Epidermal melanocyte (primary cell): ENCODE results near the gene KRT86.
"Not testable (repeated sequence)": the region's sequence is repeated elsewhere in the genome, so short reads cannot be mapped to it uniquely, and the experiment has no call there.

ENCODE experiments used
- DNase-seq: peaks from one replicate; pipeline ENCODE4 v3.0.0; 2011; ENCODE audit warnings: low spot score; ENCODE audit not compliant: insufficient read length

Gene KRT86

GRCh38 chr12:52313926-52314325 is 39.5 kb downstream of the KRT86 start:
- no peak for DNase-seq

GRCh38 chr12:52314511-52314910 is 40.1 kb downstream of the KRT86 start:
- no peak for DNase-seq

- DNase-seq, result not testable (repeated sequence)
Measured at GRCh38 chr12:52315721-52316120, 41.3 kb downstream of the KRT86 start.

DNA sequence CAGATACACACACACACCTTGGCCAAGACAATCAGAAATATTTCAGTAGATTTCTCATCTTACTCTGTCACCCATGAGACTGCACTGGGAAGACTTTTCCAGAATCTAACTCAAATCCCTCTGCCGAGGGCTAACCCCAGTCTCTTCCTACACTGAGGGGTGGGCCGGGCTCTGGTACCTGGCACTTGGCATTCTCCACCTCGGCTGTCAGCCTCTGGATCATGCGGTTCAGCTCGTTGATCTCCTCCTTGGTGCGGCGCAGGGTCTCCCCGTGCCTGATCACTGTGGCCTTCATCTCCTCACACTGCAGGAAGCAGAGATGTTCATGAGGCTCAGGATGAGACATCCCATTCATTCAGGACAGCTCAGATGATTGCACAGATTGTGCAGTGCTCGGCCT is 41.8 kb downstream of the KRT86 start:
- no peak for DNase-seq

DNA sequence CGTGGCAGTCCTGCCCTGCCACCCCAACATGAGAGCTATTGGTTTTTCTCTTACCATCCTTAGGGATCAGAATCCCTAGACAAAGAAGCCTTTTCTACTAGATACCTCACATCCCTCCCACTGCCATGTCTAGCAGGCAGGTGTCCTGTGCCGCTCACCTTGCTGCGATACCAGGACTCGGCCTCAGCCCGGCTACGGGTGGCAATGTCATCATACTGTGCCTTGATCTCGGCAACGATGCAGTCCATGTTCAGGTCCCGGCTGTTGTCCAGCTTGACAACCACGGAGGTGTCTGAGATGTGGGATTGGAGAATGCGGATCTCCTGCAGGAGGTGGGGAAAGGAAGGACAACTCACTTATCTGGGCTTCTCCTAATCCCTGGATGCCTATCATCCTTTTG is 42.3 kb downstream of the KRT86 start:
- DNase-seq, result no peak

DNA sequence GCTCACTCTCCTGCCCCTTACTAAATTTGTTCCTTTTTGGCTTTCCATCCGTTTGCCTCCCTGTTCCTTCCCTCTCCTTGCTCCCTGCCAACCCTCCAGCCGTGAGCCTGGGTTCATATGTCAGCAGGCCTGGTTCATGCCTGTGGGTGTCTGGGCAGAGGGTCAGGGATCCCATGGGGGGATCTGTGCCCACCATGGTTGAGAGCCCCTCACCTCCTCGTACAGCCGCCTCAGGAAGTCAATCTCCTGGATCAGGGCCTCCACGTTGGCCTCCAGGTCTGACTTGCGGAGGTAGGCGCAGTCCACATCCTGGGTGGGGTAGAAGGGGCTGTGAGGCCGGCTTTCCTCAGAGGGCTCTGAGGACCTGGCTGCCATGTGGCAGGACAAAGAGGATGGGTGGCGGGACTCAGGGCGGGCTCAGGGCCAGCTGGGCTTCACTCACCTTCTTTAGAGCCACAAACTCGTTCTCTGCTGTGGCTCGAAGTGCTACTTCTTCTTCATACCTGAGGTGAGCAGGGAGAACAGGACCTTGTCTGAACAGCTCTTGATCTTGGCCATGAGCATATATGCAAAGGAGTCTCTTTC is 43.1 kb downstream of the KRT86 start:
- DNase-seq, result no peak

DNA sequence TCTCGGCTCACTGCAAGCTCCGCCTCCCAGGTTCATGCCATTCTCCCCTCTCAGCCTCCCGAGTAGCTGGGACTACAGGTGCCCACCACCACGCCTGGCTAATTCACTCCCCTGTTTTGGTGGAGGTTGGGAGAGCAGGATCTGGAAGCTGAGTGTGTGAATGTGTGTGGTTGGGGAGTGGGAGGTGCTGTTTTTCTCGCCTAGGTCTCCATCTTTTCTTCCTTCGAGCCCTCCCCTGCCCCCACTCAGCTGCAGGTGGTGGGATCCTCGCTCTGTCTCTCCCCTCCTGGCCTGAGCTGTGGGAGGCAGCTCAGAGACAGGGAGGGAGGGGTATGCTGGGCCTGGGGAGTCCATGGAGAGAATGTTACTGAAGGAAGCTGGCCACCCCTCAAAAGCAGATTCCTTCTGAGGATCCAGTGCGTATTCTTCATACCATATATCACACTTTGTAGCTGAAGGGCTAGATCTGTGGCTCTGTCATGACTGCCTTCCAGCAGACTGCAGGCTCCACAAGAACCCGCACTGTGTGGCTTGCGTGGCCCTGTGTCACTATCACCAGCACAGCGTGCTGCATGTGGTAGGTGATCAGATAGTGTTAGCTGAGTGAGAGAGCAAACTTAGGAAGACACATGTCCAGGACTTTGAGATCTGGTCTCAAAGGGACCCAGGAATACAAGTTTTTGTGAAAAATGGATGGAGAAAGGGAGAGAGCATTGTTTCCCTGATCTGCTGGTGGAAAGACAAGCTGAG is 44.0 kb downstream of the KRT86 start:
- DNase-seq, result no peak

- DNase-seq, result no peak
Measured at GRCh38 chr12:52319097-52319496, 44.7 kb downstream of the KRT86 start.

GRCh38 chr12:52320784-52321400 is 46.4 kb downstream of the KRT86 start, which contains the start of gene KRT83:
Gene KRT83 (minus strand): TSS chr12:52321398. CDS start chr12:52321335, 63 bp downstream.
- DNase-seq, result no peak

DNA sequence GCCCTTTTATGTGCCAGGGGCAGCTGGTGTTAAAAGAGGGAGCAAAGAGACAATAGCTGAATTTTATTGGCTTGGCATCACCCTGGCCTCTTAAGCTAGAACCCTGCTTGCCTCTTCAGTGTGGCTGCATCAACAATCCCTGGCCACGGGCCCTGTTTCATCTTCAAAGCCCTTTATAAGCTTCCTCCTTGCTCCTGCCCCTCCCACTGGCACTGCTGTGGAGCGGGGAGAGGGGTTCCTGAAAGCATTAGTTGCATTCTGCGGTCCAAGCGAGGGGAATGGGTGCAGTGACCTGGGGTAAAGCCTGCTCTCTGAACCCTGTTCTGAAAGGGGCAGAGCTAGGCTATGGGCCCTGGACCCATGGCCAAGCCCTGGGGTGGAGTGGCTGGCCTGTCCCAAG is 47.0 kb downstream of the KRT86 start:
- no peak for DNase-seq

DNA sequence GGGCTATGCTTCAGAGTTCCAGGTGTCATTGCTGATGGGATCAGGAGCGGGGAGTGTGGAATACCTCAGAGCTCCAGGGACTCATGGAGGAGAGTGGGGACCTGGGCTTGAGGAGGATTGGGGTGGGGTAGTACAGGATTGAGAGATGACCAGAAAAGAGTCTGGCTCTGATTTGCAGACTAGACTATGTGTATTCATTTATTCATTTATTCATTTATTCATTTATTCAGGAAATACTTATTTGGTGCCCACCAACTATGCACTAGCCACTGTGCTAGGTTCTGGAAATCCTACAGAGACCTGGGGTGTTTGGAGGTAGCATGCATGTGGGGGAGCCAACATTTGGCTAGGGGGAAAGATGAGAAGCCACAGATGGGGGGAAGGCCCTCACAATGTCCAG is 47.6 kb downstream of the KRT86 start:
- no peak for DNase-seq

GRCh38 chr12:52323001-52323400 is 48.6 kb downstream of the KRT86 start:
- no peak for DNase-seq

GRCh38 chr12:52323416-52324152 is 49.1 kb downstream of the KRT86 start:
- no peak for DNase-seq

DNA sequence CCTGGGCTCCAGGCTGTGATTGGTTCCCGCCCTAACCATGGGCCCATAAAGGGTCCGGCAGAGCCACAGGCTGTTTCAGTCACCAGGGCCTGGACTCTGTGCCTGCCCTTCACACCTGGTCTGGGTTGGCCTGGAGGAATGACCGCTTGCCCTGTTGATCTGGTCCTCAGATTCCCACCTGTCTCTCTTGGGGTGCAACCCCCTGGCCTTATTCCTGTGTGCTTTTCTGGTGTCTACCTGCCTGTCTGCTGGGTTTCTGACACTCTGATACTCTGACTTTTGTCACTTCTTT is 49.7 kb downstream of the KRT86 start:
- DNase-seq, result no peak

GRCh38 chr12:52327052-52327829 is 52.8 kb downstream of the KRT86 start:
- DNase-seq, result peak; percentile 98

DNA sequence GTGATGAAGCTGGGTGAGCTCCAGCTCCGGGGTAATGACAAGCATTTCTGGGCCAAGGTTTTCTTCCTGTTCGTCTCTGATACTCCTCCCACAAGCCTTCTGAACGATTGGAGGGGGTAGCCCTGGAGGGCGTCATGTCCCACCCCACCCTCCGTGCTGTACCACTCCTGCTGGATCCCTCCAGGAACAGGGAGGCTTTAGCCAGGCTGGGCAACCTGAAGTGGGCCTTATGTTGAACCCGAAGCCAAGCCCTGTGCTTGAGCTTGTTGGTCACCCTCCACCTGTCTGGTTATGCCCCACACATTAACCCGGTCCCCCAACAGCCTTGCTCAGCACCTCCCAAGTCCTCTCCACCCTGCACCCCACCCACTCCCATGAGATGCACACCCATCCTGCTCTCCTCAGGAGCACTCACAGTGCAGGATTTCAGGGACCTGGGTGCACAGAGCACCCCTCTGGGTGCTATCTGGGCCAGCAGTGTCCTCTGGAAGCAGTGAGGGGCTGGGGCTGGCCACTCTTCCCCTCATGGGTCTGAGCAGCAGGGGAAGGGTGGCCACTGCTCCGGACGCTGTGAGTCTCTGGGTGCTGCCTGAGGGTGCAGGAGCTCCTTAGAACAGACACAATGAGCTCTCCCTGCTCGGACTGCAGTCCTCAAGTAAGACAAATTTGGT is 53.5 kb downstream of the KRT86 start:
- no peak for DNase-seq

DNA sequence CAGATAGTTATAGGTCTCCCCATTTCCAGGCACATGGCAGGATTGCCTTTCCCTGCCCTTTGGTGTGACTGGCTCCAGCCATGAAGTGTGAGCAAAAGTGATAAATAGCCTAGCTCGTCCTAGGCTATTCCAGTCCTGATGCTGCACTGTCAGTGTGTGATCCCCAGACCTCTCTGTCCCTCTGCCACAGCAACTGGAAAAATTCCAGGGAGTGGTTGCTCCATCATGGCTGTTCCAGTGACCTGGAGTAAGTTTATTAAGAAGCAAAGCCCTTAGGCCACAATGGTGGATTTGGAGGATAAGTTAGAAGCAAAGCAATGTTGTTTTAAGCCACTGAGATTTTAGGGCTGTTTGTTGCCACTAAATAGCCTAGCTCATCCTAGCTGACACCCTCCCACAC is 56.6 kb downstream of the KRT86 start:
- DNase-seq, result no peak

- no peak for DNase-seq
Measured at GRCh38 chr12:52331833-52332232, 57.4 kb downstream of the KRT86 start.

GRCh38 chr12:52332381-52332780 is 57.9 kb downstream of the KRT86 start:
- no peak for DNase-seq

GRCh38 chr12:52333321-52333720 is 58.9 kb downstream of the KRT86 start:
- no peak for DNase-seq

DNA sequence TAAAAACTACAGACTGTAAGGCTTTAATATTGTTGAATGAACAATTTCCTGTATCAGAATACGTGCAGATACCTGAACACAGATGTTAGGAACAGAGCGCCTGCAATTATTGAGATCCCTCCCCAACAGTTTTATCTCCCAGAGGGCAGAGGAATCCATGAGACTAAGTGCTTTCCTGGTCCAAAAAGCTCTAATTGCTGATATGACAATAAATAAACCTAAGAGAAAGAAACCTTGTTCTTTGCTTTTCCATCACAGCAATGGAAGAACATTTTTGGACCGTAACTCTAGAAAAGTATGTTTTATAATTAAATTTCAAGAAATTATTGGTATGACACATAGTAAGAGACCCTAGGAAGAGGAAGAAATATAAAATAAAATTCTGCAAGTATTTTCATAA is 59.7 kb downstream of the KRT86 start:
- no peak for DNase-seq
